Mesothelial cell of epicardium (in vitro differentiated cells): ENCODE results near the gene LEMD2. TPM values are rescaled to one million over a fixed set of nuclear protein-coding genes. Genes with fewer than 3 reads are reported as not detected.
A peak's percentile ranks its signal among the peaks of the same experiment; 100 is the strongest.

Source experiments
- DNase-seq, 2 experiments: peaks; one replicate each; pipeline ENCODE4 v3.0.0; 2021; ENCODE audit warnings: low spot score in 2 of 2; ENCODE audit not compliant: unreplicated experiment in 2 of 2
- H3K27ac Mint-ChIP-seq: 2 replicates; pipeline ENCODE4 v1.8.0; 2021; ENCODE audit warnings: mixed read lengths
- H3K27me3 Mint-ChIP-seq: 2 replicates; pipeline ENCODE4 v1.8.0; 2021; ENCODE audit warnings: low read depth, mixed read lengths
- H3K36me3 Mint-ChIP-seq: 2 replicates; pipeline ENCODE4 v1.8.0; 2021; ENCODE audit warnings: mixed read lengths
- H3K4me1 Mint-ChIP-seq: 2 replicates; pipeline ENCODE4 v1.8.0; 2021; ENCODE audit warnings: mixed read lengths
- H3K4me3 Mint-ChIP-seq: 2 replicates; pipeline ENCODE4 v1.8.0; 2021; ENCODE audit warnings: mild to moderate bottlenecking, moderate library complexity, mixed read lengths
- H3K9me3 Mint-ChIP-seq: 2 replicates; pipeline ENCODE4 v1.8.0; 2021; ENCODE audit warnings: mixed read lengths
- CTCF ChIP-seq: fragments of 200-600 bp; sonication (generic); IDR thresholded peaks from one replicate; pipeline ENCODE4 v1.5.0; 2021; ENCODE audit warnings: antibody characterized with exemption; ENCODE audit not compliant: unreplicated experiment
- total RNA-seq: library from RNA; stranded (reverse); gene quantifications from 3 replicates; pipeline ENCODE4 v1.2.1, GENCODE V29; 2021

The LEMD2 gene
- total RNA-seq, 1 donor from 2014 or later, result 85.3 TPM

GRCh38 chr6:33763483-33763882 is 25.4 kb downstream of the LEMD2 start:
- Mint-ChIP-seq H3K36me3 (no peaks in the 10 kb centered on the region), H3K27me3 (peaks cover 3% of the 10 kb centered on the region), H3K27ac (no peak overlapping the region), H3K4me3 (no peak overlapping the region), H3K4me1 (peaks cover 22% of the 10 kb centered on the region), H3K9me3 (no peaks in the 10 kb centered on the region)
- TF ChIP-seq CTCF, result no peak
- DNase-seq, result no peak

- Mint-ChIP-seq H3K27ac (no peak overlapping the region), H3K4me1 (peaks cover 23% of the 10 kb centered on the region), H3K36me3 (no peaks in the 10 kb centered on the region), H3K9me3 (no peaks in the 10 kb centered on the region), H3K4me3 (no peak overlapping the region), H3K27me3 (peaks cover 2% of the 10 kb centered on the region)
- no peak for DNase-seq
- TF ChIP-seq CTCF, result no peak
Observed at GRCh38 chr6:33762713-33763112, 26.2 kb downstream of the LEMD2 start.

- no peaks in the 10 kb centered on the region for H3K27me3 Mint-ChIP-seq
- H3K9me3 Mint-ChIP-seq, result no peaks in the 10 kb centered on the region
- H3K4me3 Mint-ChIP-seq, result no peak overlapping the region
- TF ChIP-seq CTCF, result no peak
- H3K4me1 Mint-ChIP-seq, result peaks cover 23% of the 10 kb centered on the region
- H3K36me3 Mint-ChIP-seq, result no peaks in the 10 kb centered on the region
- no peak for DNase-seq
- H3K27ac Mint-ChIP-seq, result peak overlapping the region; percentile 47
Observed at GRCh38 chr6:33761922-33762629, 26.9 kb downstream of the LEMD2 start.

- no peak for TF ChIP-seq CTCF
- H3K36me3 Mint-ChIP-seq, result no peaks in the 10 kb centered on the region
- H3K9me3 Mint-ChIP-seq, result no peaks in the 10 kb centered on the region
Observed at GRCh38 chr6:33761581-33761921, 27.4 kb downstream of the LEMD2 start.

GRCh38 chr6:33759887-33760629 is 28.9 kb downstream of the LEMD2 start:
- Mint-ChIP-seq H3K27me3 (no peaks in the 10 kb centered on the region), H3K4me3 (no peak overlapping the region), H3K27ac (no peak overlapping the region), H3K9me3 (no peaks in the 10 kb centered on the region), H3K4me1 (peaks cover 23% of the 10 kb centered on the region), H3K36me3 (no peaks in the 10 kb centered on the region)
- DNase-seq, result no peak
- no peak for TF ChIP-seq CTCF

More at GRCh38 chr6:33761581-33761921, 27.4 kb downstream of the LEMD2 start:
- Mint-ChIP-seq H3K27ac (no peak overlapping the region), H3K4me1 (peaks cover 23% of the 10 kb centered on the region), H3K27me3 (no peaks in the 10 kb centered on the region), H3K4me3 (no peak overlapping the region)
- DNase-seq, result no peak
